Stimulated activated CD4-positive, alpha-beta T cell treated with anti-CD3 and anti-CD28 coated beads, Interleukin-15, amount 100 ng/mL, for 1 hour (primary cell): ENCODE results near the gene NEURL2.
A peak's percentile ranks its signal among the peaks of the same experiment; 100 is the strongest.

Source experiments
- DNase-seq, 2 donors: peaks; one replicate each; pipeline ENCODE4 v3.0.0-alpha.2; 2020; ENCODE audit warnings: low read depth in 1 of 2, low spot score in 1 of 2

NEURL2 gene

DNA sequence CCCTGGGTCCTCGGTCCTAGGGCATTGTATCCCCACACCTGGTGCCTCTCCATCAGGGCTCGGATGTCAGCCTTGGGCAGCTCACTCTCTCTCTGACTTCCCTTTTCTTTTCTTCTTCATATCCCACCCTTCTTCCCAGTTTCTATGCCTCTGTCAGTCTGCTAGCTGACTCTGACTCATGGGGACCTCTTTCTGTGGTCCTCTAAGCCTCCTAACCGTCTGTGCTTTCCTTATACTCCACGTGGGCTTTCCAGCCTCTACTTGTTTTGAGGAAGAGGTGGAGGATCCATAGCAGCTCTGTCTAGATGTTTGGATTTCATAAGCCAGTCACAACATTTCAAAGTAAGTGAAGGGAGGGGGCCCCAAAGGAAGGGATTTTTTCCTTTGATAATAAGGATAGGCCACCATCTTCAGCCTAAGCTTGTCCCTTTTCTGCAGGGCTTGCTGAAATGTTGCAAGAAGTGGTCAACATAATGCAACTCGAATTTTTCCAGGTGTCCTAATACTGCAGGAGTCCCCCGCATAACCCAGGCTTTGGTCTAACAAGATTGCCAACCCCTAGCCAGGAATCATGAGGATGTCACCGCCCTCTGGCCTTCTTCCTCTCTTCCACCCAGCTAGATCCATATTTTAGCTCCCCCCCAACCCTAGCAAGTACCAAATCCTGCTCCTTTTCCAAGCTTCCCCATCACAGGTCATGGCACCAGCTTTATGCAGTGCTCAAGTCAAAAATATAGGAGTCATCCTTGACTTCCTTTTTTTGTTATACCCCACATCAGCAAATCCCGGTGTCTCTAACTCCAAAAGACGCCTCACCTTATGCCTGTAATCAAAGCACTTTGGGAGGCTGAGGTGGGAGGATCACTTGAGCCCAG, 29.7 kb upstream of the NEURL2 start:
- no peak for DNase-seq

DNA sequence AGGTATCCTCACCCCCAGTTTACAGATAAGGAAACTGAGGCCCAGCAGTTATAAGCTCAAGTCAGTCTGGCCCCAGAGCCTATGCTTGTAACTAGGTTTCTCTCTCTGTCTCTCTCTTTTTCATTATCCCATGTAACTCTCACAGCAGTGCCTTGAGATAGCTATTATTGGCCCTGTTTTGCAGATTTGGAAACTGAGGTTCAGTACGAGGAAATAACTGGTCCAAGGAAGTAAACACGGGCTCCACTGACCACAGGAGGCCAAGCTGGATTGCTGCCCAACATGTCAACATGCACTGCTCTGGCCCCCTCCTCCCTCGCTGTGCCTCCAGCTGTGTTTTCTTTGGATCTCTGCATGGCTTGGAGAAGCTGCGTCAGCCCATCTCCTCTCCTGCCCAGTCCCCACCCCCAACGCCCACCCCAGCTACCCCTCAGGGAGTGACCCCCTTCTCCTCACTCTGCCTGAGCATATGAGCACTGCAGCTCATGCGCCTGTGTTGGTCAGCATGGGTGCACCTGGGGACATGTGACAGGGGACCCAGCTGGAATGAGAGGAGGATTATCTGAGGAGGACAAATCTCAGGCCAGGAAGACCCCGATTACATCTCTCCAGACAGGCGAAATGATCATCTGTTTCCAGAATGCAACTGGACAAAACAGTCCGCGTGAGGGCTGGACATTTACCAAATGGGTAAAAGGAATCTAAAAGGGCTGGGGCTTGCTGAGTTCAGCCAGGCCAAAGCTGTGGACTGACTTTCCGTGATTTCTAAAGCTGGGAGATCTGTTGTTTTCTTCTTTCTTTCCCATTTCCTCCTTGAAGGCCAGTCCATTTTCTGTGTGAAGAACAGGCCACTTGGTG, 28.8 kb upstream of the NEURL2 start:
- no peak for DNase-seq

DNA sequence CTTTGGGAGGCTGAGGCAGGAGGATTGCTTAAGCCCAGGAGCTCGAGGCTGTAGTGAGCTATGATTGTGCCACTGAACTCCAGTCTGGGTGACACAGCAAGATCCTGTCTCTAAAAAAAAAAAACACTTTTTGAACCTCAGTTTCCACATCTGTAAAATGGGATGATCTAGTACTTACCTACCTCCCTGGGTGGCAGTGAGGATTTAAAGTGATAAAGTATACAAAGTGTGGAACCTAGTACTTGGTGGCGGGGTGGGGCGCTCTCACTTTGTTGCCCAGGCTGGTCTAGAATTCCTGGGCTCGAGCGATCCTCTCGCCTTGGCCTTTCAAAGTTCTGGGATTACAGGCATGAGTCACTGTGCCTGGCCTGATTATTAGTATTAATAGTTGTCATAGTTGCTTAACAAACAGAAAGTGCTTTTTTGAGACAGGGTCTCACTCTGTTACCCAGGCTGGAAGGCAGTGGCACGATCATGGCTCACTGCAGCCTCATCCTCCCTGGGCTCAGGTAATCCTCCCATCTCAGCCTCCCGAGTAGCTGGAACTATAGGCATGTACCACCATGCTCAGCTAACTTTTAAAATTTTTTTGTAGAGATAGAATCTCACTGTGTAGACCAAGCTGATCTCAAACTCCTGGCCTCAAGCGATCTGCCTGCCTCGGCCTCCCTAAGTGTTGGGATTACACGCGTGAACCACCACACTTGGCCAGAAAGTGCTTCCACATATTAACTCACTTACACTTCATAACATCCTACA, 27.9 kb upstream of the NEURL2 start:
- DNase-seq, result no peak

GRCh38 chr20:45918182-45918737, 27.3 kb upstream of the NEURL2 start:
- no peak for DNase-seq

DNA sequence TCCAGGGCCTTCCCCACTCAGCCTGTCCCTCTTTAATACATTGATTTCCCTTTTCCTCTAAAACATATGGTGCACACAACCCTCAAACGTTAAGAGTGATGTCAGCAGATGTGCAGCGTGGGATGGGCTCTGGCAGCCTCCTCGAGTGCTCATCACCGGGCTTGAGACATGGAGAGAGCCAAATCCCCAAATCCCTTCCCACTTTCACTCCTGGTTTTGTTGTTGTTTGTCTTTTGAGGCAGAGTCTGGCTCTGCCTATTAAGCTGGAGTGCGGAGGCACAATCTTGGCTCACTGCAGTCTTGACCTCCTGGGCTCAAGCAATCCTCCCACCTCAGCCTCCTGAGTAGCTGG, 26.8 kb upstream of the NEURL2 start:
- DNase-seq, result no peak

DNA sequence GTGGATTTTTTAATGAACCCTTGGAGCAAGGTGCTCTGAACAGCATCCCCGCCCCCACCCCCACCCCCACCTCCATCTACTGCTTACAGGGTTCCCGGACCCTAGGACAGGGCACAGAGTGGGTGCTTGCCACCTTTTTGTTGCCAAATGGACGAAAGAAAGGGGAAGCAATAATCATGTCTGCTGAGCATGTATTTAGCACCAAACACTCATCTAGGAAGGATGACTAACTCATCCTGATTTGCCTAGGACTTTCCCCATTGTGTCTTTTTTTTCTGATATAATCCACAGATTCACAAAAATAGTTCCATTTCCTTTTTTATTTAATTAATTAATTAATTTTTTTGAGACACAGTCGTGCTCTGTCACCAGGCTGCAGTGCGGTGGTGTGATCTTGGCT, 22.1 kb upstream of the NEURL2 start:
- no peak for DNase-seq

- no peak for DNase-seq
These were observed 21.3 kb upstream of the NEURL2 start for GRCh38 chr20:45912344-45912682.

- no peak for DNase-seq
These were observed 20.7 kb upstream of the NEURL2 start, which contains the start of gene PLTP for GRCh38 chr20:45911486-45912343. Gene PLTP, minus strand, starts transcription at chr20:45912155. Its CDS starts 703 bp downstream, at chr20:45911452.

GRCh38 chr20:45910670-45911485, 19.9 kb upstream of the NEURL2 start:
- peak; percentile 73 to 90 for DNase-seq

DNA sequence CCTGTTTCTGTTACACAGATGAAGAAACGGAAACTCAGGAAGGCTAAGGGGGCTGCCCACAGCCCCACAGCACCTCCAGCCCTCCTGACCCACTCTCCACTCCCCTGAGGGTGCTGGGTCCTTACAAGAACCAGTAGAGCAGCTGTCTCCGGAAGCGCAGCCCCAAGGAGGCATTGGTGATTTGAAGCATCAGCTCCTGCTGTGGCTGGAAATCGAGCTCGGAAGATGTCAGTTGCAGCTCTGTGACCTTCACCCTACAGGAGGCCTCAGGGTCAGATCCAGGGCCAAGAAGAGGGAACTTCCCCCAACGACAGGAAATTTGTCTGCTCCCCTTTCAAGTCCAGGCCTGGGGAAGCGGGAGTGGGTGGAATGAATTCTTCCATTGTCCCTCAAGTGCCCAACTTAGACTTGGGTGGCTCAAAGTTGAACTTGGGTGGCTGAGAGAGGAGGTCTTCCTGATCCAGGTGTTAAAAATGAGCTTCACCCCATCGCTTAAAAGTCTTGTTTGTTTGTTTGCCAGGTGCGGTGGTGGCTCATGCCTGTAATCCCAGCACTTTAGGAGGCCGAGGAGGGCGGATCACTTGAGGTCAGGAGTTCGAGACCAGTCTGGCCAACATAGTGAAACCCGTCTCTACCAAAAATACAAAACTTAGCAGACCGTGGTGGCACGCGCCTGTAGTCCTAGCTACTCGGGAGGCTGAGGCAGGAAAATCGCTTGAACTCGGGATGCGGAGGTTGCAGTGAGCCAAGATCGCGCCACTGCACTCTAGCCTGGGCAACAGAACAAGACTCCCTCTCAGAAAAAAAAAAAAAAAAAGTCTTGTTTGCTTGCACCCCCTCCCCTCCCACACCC, 19.0 kb upstream of the NEURL2 start:
- no peak for DNase-seq

- DNase-seq, result no peak
These were observed 18.4 kb upstream of the NEURL2 start for GRCh38 chr20:45909336-45909808.

DNA sequence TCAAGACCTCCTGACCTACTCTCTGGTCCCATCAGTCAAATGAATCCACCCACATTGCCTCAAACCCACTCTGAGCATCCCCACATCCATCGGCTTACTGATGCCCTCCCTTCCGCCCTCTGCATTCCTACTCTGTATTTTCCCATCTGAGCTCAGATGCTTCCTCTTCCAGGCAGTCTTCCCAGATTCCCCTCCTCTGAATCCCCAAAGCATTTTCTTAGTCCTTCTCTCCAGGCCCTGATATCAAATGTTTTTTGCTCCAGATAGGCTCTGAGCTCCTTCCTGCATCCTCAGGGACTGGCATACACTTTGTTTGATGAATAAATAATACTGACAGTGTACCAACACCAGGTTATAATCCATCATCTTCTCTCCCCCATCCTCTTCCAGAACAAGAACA, 17.1 kb upstream of the NEURL2 start:
- DNase-seq, result no peak

GRCh38 chr20:45907219-45907948, 16.4 kb upstream of the NEURL2 start:
- no peak for DNase-seq

DNA sequence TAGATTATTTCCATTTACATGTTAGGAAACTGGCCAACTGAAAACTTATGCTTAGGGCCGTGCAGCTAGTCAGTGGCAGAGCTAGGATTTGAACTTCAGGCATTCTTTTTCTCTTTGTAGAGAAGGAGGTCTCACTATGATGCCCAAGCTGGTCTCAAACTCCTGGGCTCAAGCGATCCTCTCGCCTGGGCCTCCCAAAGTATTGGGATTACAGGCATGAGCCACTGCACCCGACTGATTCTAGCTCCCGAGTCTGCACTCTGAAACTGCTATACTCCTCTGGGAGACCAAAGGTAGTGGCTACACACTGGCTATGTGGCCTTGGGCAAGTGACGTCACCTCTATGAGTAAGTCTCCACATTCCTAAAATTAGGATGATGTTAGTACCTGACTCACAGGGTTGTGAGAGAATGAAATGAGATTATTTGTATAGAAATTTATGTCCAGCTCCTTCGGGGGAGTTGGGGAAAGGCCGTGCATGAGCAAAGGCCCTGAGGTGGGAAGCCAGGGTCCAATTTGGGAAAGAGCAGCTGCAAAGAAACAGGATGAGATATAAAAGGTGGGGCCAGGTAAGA, 14.6 kb upstream of the NEURL2 start:
- DNase-seq, result no peak

DNA sequence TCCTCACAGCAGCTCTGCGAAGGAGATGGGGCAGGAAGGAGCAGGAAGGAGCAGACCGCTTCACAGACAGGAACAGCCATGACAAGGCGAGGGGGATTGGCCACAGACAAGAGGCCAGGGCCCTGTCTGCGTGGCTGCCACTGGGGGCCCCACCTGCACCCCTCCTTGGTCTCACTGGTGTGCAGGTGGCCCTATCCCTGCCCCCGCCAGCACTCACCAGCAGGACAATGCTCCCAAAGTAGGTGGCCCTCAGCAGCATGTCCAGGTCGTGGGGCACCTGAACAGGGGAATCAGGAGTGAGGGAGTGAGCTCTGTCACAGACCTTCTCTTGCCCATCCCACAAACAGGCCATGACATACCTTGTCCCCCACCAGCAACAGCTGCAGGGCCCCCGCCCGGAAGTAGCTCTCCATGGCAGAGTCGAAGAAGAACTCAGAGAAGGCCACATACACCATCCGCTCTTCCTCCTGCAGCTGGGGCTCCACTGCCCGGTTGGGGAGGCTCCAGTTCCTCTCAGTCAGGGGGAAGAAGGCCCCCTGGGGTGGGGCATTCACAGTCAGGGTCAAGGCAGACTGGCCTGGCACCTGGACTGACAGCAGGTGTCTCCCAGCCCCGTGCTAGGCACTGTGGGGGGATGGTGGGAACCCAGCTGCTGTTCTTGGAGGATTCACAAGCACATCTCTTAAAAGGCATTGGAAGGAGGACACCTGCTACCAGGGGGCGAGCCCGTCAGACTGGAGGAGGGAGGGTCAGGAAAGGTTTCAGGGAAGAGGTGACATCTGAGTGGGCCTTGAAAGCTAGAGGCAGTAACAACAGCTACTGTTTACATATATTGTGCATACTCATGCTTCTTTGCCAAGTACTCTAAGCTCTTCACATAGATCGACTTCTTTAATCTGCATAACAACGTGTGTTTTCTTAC, 13.8 kb upstream of the NEURL2 start:
- DNase-seq, result no peak

GRCh38 chr20:45902199-45902701, 11.2 kb upstream of the NEURL2 start:
- no peak for DNase-seq
